Measurements from ENCODE around the gene NBEAL2. TPM values are rescaled to one million over a fixed set of nuclear protein-coding genes. Genes with fewer than 3 reads are reported as not detected.

Gene NBEAL2
- total RNA-seq, 1 donor from 2014 or later: 12.2 TPM

DNA sequence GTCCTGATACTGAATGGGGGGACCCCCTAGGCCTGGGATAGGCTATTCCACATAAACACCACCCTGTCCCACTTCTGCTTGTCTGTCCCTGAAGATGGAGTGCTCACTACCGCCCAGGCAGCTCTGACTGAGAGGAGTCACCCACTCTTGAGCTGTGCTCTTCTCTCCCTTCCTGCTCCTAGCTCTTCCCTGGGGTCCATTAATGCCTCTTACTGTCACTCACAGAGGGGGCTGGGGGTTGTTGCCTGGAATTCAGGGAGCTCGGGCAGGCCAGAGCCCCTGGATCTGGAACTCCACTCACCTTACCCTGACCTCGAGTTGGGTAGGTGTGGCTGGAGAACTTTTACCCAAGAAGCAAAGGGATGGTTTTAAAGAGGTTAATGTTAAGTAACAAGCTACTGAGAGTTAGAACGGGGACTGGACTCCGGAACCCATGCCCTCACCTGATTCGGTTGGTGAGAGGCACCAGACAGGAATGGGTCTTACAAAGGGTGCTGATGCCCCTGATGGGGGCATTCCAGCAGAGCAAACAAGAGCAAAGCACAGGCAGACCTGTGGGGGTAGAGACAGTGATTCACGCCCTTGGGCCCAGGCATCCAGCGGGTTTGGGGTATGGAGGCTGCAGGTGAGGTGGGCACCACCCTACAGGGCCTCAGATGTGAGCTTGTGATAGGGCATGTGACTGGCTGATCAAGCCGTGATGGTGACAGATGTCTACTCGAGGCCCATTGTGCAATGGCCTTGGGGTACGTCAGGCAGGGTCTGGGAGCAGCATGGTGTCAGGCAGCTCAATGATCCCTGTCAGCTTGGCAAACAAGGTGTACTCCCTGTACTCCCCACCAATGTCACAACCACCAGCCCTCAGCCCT, 5.4 kb downstream of the NBEAL2 start:
- ATAC-seq (no peak), DNase-seq (ENCODE audit: low spot score) (no peak)

- ATAC-seq (no peak), DNase-seq (ENCODE audit: low spot score) (no peak)
These were observed 6.1 kb downstream of the NBEAL2 start for GRCh38 chr3:46985588-46985987.

DNA sequence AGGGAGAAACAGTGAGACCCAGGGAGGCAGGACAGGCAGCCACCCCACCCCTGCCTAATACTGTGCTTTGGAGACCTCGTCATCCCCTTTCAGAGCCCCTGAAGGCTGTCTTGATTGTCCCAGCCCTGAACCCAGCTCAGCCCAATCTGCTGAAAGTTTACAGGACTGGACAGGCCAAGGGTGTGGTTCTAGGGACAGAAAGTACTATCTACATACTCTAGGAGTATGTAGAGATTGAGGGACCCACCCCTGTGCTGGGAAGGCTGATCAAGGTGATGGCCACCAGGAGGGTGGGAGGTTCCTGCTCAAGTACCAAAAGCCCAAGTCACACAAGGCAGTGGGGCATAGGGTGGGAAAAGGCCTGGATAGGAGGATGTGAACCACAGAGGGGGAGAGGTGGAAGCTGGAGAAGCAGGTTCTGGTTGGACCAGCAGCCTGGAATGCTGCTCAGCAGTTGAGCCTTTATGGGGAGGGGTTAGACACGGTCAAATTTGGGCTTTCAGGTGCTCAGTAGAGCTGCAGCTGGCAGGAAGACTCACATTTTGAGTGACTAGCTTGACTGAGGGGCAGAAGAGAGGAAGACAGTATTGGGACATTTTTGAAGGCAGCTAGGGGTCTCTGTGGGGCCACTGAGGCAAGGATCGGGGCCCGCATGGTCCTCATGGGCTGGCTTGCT, 6.7 kb downstream of the NBEAL2 start:
- ATAC-seq (no peak), DNase-seq (ENCODE audit: low spot score) (no peak)

DNA sequence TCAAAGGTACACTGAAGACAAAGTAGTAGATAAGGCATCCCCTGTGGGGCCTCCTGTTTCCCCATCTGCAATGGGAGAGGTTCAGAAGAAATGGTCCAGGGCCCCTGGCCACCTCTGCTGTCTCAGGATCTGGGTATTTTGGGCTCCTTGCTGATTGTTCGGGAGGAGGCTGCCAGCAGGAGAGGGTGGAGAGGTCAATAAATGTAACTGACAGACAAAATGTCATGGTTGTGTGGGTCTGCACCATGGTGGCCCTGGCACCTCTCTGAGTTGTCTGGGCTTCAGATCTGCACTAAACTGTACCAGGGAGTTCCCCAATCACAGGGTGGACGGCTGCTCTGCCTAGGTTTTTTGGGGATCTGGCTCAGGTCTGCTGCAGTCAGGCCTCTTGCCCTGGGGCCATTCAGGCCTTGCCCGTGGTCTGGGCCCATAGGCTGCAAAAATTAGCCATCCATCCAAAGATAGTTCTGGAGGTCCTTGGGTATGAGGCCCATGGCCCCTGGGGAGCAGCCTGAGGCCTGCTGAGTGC, 7.4 kb downstream of the NBEAL2 start:
- ATAC-seq: no peak
- no peak for DNase-seq (ENCODE audit: low spot score)

- DNase-seq (ENCODE audit: low spot score): no peak
- ATAC-seq: peak; percentile 11
These were observed 7.9 kb downstream of the NBEAL2 start for GRCh38 chr3:46987319-46987742.

DNA sequence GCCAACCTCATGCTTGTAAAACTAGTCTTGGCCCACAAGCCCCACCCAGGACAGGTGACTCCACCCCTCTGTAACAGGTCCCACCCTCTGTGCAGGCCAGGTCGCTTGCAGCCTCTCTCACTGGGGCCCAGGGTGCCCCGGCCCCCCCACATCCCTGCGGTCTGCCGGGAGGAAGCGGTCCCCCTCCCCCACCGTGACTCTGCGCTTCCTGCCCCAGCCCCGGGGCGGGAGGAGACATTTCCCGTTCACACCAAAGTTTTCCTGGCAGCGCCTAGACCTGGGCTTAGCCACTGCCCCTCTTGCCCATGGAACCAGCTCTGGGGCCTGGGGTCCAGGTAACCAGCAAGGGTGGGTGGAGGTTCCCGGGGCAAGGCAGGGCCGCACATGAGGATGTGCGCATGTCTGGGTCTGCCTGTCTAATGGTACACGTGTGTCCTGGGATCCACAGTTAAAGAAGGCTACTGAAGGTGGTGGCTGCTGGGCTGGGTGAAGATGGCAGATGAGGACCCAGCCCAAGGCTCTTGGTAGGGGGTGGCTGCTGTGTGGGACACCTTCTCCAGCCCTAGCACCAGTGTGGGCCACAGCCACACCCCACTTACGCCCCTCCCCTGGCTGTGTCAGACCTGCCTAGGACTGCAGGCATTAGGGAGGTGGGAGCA, 8.4 kb downstream of the NBEAL2 start:
- DNase-seq (ENCODE audit: low spot score) (peak; percentile 65), ATAC-seq (peak; percentile 65)

GRCh38 chr3:46988616-46989015, 9.2 kb downstream of the NBEAL2 start:
- ATAC-seq (no peak), DNase-seq (ENCODE audit: low spot score) (no peak)

GRCh38 chr3:46989146-46989810, 9.8 kb downstream of the NBEAL2 start:
- DNase-seq (ENCODE audit: low spot score) (no peak), ATAC-seq (no peak)

GRCh38 chr3:46990573-46991374, 11.3 kb downstream of the NBEAL2 start:
- DNase-seq (ENCODE audit: low spot score) (no peak), ATAC-seq (no peak)

- no peak for ATAC-seq
These were observed 12.1 kb downstream of the NBEAL2 start for GRCh38 chr3:46991406-46992165.

GRCh38 chr3:46992231-46992630, 12.8 kb downstream of the NBEAL2 start:
- DNase-seq (ENCODE audit: low spot score): no peak
- ATAC-seq: no peak

More at GRCh38 chr3:46991406-46992165, 12.1 kb downstream of the NBEAL2 start:
- no peak for DNase-seq (ENCODE audit: low spot score)

DNA sequence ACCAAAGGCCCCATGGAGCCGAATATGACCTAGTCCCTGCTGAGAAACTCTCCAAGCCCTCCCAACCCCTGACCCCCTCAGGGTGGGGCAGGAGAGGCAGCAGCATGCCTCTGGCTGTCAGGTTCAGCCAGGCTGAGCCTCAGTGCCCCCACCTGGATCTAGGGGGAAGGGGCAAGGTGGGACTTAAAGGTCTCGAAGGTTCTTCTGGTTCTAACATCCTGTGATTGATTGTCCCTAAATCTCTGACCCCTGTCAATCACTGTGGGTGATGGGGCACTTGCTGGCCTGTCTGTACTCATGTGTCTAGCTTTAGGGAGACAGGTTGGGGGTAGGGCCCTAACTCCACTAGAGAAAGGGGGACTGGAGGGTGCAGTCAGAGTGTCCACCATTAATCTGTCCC, 13.8 kb downstream of the NBEAL2 start:
- DNase-seq (ENCODE audit: low spot score) (no peak), ATAC-seq (no peak)

GRCh38 chr3:46993986-46994385, 14.5 kb downstream of the NBEAL2 start:
- no peak for DNase-seq (ENCODE audit: low spot score)
- no peak for ATAC-seq

DNA sequence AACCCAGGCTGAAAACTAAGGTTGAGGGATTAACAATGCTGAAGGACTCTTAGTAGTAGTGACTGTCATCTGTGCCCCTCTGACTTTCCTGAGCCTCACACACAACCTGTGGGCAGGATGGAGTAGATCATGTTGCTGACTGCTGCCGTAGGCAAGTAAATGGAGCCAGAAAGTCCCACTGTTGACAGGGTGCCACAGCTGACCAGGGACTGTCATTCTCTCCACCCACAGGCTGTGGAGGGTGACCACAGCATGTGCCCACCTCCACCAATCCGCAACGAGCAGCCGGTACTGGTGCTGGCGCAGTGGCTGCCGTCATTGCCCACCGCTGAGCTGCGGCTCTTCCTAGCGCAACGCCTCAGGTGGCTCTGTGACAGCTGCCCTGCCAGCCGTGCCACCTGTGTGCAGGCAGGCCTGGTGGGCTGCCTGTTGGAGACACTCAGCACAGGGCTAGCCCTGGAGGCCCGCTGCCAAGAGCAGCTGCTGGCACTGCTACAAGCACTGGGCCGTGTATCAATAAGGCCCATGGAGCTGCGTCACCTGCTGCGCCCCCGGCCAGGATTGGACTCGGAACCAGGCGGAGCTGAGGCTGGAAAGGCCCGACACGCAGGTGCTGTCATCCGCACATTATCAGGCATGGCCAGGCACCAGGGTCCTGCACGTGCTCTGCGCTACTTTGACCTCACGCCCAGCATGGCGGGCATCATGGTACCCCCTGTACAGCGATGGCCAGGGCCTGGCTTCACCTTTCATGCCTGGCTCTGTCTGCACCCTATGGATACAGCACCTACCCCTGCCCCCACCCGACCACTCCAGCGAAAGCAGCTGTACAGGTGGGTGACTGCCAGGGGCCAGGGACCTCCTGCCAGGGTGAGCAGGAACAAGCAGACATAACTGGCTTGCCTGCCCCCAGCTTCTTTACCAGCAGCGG, 15.6 kb downstream of the NBEAL2 start:
- DNase-seq (ENCODE audit: low spot score) (no peak), ATAC-seq (no peak)

- DNase-seq (ENCODE audit: low spot score) (no peak), ATAC-seq (no peak)
These were observed 16.6 kb downstream of the NBEAL2 start for GRCh38 chr3:46995901-46996562.

DNA sequence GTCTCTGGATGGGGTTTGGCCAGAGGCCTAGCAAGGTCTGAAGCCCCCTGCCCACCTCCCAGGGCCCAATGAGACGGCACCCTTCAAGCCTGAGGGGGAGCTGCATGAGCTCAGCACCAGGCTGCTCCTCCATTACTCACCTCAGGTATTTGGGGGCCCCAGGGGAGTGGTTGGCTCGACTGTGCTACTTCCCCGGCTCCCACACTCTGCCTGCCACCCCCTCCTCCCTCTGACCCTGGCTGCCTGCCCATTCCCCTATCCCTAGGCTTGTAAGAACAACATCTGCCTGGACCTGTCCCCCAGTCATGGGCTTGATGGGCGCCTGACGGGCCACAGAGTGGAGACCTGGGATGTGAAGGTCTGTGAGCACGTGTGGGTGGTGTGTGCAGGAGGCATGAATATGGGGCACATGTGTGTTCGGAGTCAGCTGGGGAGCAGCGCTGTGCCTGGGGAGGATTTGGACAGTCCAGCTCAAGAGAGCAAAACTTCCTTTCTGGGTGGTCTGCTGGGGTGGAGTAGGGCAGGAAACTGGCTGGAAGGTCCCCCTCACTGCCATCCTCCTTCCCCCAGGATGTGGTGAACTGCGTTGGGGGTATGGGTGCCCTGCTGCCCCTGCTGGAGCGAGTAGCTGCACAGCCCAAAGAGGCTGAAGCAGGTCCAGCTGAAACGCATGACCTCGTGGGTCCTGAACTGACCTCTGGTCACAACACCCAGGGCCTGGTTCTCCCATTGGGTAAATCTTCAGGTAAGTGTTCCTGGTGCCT, 17.4 kb downstream of the NBEAL2 start:
- ATAC-seq (no peak), DNase-seq (ENCODE audit: low spot score) (no peak)
